Skeletal muscle tissue (tissue), 4 donors: Measurements from ENCODE around the gene B4GALT2. TPM values are rescaled to one million over a fixed set of nuclear protein-coding genes. Genes with fewer than 3 reads are reported as not detected.
A peak's percentile ranks its signal among the peaks of the same experiment; 100 is the strongest.

ENCODE experiments used
- H3K27ac ChIP-seq: one replicate; pipeline ENCODE4 v1.7.0; 2013; ENCODE audit warnings: mild to moderate bottlenecking, low read depth, low read length, inconsistent platforms
- H3K27me3 ChIP-seq, 3 donors: one replicate each; pipeline ENCODE4 v1.7.0; 2013; ENCODE audit warnings: low read length in 3 of 3; ENCODE audit not compliant: control insufficient read depth in 3 of 3, insufficient read depth in 3 of 3
- H3K36me3 ChIP-seq, 3 donors: one replicate each; pipeline ENCODE4 v1.7.0; 2013; ENCODE audit warnings: low read length in 3 of 3; ENCODE audit not compliant: control insufficient read depth in 3 of 3, insufficient read depth in 3 of 3
- H3K4me1 ChIP-seq, 3 donors: one replicate each; pipeline ENCODE4 v1.7.0; 2013; ENCODE audit warnings: low read length in 3 of 3, mild to moderate bottlenecking in 3 of 3; ENCODE audit not compliant: control insufficient read depth in 3 of 3, insufficient read depth in 3 of 3
- H3K4me3 ChIP-seq, 3 donors: one replicate each; pipeline ENCODE4 v1.7.0; 2013; ENCODE audit warnings: low read length in 3 of 3
- H3K9ac ChIP-seq, 3 donors: one replicate each; pipeline ENCODE4 v1.7.0; 2013; ENCODE audit warnings: low read length in 3 of 3, mild to moderate bottlenecking in 3 of 3, moderate library complexity in 2 of 3, low read depth in 1 of 3
- H3K9me3 ChIP-seq, 3 donors: one replicate each; pipeline ENCODE4 v1.7.0; 2013; ENCODE audit warnings: low read length in 3 of 3; ENCODE audit not compliant: control insufficient read depth in 3 of 3
- total RNA-seq: library from RNA; depleted of rRNA; stranded (reverse); fragments of >200 nt; gene quantifications from one replicate; pipeline ENCODE4 v1.2.3, GENCODE V29; 2014
- donor health status: Osteomylitis.

Gene B4GALT2
- total RNA-seq, 1 donor from 2014 or later = 29.7 TPM

- Histone ChIP-seq H3K9me3 (no peaks in the 10 kb centered on the region), H3K4me1 (peaks cover 27 to 36% (median 30%) of the 10 kb centered on the region in 3 donors), H3K9ac (no peak overlapping the region), H3K27ac (no peak overlapping the region), H3K36me3 (peaks cover 23 to 25% (median 24%) of the 10 kb centered on the region in 3 donors), H3K4me3 (no peak overlapping the region), H3K27me3 (no peaks in the 10 kb centered on the region)
These were observed 2.6 kb downstream of the B4GALT2 start for GRCh38 chr1:43981636-43982035.

GRCh38 chr1:43982241-43982640 is 3.2 kb downstream of the B4GALT2 start:
- Histone ChIP-seq H3K27me3 (no peaks in the 10 kb centered on the region), H3K4me3 (no peak overlapping the region), H3K27ac (no peak overlapping the region), H3K9me3 (no peaks in the 10 kb centered on the region), H3K4me1 (peaks cover 21 to 30% (median 24%) of the 10 kb centered on the region in 3 donors), H3K36me3 (peaks cover 17 to 23% (median 18%) of the 10 kb centered on the region in 3 donors), H3K9ac (no peak overlapping the region)

DNA sequence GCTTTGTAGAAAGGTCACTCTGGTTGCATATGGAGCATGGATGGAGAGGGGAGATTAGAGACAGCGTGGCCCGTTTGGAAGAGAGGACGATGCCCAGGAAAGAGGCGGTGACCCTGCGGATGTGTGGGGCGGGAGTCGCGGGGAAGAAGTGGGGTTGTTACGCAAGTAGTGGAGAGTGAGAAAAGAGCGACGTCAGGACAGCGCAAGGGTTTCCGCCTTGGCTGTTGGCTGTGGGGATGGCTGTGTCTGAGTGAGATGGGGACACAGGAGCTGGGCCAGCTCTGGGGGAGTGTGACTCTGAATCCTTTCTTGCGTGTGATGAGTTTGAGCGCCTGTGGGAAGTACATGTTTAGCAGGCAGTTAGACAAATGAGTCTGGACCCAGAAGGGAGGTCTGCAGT is 3.8 kb downstream of the B4GALT2 start:
- H3K36me3 ChIP-seq = peaks cover 12 to 17% (median 13%) of the 10 kb centered on the region in 3 donors
- H3K9ac ChIP-seq = no peak overlapping the region
- H3K4me1 ChIP-seq = peaks cover 16 to 25% (median 19%) of the 10 kb centered on the region in 3 donors
- H3K27me3 ChIP-seq = no peaks in the 10 kb centered on the region
- H3K9me3 ChIP-seq = no peaks in the 10 kb centered on the region
- no peak overlapping the region for H3K27ac ChIP-seq
- H3K4me3 ChIP-seq = no peak overlapping the region

- Histone ChIP-seq H3K27ac (no peak overlapping the region), H3K4me1 (peaks cover 14 to 19% (median 15%) of the 10 kb centered on the region in 3 donors)
These were observed 4.4 kb downstream of the B4GALT2 start for GRCh38 chr1:43983253-43983899.

DNA sequence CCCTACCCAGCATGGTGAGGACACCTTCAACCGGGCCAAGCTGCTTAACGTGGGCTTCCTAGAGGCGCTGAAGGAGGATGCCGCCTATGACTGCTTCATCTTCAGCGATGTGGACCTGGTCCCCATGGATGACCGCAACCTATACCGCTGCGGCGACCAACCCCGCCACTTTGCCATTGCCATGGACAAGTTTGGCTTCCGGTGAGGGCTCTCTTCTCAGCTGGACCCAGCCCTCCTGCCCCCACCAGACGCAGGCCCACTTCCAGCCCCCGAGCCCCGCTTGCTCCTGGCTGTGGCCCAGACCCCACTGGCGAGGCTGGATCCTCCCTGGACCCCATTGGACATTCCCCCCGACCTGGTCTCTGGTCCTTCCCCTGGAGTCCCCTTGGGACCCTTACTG is 5.8 kb downstream of the B4GALT2 start:
- no peaks in the 10 kb centered on the region for H3K27me3 ChIP-seq
- peaks cover 5 to 13% (median 9%) of the 10 kb centered on the region in 3 donors for H3K36me3 ChIP-seq
- H3K9ac ChIP-seq = no peak overlapping the region
- H3K4me3 ChIP-seq = no peak overlapping the region
- H3K4me1 ChIP-seq = peaks cover 8 to 12% (median 8%) of the 10 kb centered on the region in 3 donors
- no peaks in the 10 kb centered on the region for H3K9me3 ChIP-seq
- H3K27ac ChIP-seq = no peak overlapping the region

More at GRCh38 chr1:43983253-43983899, 4.4 kb downstream of the B4GALT2 start:
- Histone ChIP-seq H3K9ac (no peak overlapping the region), H3K9me3 (no peaks in the 10 kb centered on the region), H3K4me3 (no peak overlapping the region), H3K27me3 (no peaks in the 10 kb centered on the region), H3K36me3 (peaks cover 7 to 13% (median 9%) of the 10 kb centered on the region in 3 donors)

GRCh38 chr1:43985984-43986595 is 7.1 kb downstream of the B4GALT2 start:
- Histone ChIP-seq H3K27ac (no peak overlapping the region), H3K4me1 (peaks cover 5 to 6% (median 6%) of the 10 kb centered on the region in 3 donors), H3K4me3 (no peak overlapping the region), H3K9ac (no peak overlapping the region), H3K27me3 (no peaks in the 10 kb centered on the region), H3K36me3 (peaks cover 5 to 13% (median 9%) of the 10 kb centered on the region in 3 donors), H3K9me3 (no peaks in the 10 kb centered on the region)

DNA sequence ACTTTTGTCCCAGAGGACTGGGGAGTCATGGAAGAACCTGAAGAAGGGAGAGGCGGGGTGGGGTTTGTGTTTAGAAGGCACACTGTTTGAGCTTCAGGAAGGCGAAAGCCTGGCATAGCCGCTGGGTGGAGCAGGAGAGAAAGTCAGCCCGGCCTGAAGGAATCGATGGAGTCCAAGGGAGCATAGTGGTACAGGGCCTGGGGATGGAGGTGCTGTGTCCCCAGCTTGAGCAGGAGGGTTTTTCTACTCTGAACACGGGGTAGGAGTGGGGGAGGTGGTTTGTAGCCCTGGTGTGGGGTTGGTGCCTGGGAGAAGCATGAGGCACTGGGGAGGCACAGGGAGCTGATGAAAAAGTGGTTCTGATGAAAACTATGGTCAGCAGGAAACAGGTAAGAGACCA is 7.7 kb downstream of the B4GALT2 start:
- Histone ChIP-seq H3K4me3 (no peak overlapping the region), H3K27me3 (no peaks in the 10 kb centered on the region), H3K36me3 (peaks cover 3 to 13% (median 5%) of the 10 kb centered on the region in 3 donors), H3K9me3 (no peaks in the 10 kb centered on the region), H3K27ac (no peak overlapping the region), H3K9ac (no peak overlapping the region), H3K4me1 (peaks cover 7 to 8% (median 7%) of the 10 kb centered on the region in 3 donors)

DNA sequence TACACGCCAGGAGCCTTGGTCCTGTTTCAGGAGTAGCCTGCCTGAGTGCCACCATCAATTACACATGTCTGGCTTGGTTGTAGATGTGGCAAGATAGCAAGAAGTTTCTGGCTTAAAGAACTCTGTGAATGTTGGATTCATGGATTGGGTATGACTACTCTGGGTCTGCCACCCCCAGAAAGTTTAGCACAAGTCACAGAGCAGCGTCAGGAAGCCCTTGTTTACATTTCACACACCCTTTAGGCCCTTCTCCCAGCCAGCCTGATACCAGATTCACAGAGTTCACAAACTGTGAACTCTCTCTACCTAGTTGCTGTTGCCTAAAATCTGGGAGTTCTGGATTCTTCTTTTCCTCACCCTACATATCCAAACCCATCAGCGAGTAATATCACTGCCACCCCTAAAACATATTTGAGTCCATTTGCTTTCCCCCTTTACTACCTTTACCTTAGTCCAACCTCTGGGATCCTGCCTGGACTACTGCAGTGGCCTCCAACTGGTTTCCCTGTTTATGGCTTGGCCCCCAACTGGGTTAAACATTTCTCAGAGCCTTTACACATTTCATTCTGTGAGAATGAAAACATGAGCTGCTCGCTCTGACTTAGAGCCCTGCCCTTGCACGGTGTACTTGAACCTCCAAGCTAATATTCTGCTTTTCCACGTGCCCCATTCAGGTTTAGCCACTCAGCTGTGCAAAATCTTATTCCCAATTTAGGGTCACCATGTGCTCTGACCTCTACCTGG is 8.3 kb downstream of the B4GALT2 start:
- Histone ChIP-seq H3K4me3 (no peak overlapping the region), H3K27ac (no peak overlapping the region), H3K9ac (no peak overlapping the region), H3K36me3 (peaks cover 2 to 13% (median 3%) of the 10 kb centered on the region in 3 donors), H3K4me1 (peaks cover 11 to 13% (median 11%) of the 10 kb centered on the region in 3 donors), H3K27me3 (no peaks in the 10 kb centered on the region), H3K9me3 (no peaks in the 10 kb centered on the region)

DNA sequence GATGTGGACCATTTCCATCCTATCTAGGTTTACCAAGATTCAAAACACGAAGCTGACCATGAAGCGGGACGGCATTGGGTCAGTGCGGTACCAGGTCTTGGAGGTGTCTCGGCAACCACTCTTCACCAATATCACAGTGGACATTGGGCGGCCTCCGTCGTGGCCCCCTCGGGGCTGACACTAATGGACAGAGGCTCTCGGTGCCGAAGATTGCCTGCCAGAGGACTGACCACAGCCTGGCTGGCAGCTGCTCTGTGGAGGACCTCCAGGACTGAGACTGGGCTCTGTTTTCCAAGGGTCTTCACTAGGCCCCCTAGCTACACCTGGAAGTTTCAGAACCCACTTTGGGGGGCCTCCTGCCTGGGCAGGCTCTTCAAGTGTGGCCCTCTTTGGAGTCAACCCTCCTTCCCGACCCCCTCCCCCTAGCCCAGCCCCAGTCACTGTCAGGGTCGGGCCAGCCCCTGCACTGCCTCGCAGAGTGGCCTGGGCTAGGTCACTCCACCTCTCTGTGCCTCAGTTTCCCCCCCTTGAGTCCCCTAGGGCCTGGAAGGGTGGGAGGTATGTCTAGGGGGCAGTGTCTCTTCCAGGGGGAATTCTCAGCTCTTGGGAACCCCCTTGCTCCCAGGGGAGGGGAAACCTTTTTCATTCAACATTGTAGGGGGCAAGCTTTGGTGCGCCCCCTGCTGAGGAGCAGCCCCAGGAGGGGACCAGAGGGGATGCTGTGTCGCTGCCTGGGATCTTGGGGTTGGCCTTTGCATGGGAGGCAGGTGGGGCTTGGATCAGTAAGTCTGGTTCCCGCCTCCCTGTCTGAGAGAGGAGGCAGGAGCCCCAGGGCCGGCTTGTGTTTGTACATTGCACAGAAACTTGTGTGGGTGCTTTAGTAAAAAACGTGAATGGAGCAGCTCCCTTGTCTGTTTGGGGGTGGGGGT is 11.5 kb downstream of the B4GALT2 start:
- peaks cover 11 to 15% (median 13%) of the 10 kb centered on the region in 3 donors for H3K4me1 ChIP-seq
- H3K9me3 ChIP-seq = no peaks in the 10 kb centered on the region
- H3K36me3 ChIP-seq = peaks cover 0 to 12% (median 2%) of the 10 kb centered on the region in 3 donors
- H3K27ac ChIP-seq = peak overlapping the region; percentile 45
- peak overlapping the region; percentile 68 to 82 (median 76) for H3K9ac ChIP-seq
- peak overlapping the region; percentile 71 to 82 (median 74) for H3K4me3 ChIP-seq
- no peaks in the 10 kb centered on the region for H3K27me3 ChIP-seq
